ENCODE measurements around the gene PTGR3. TPM values are rescaled to one million over a fixed set of nuclear protein-coding genes. Genes with fewer than 3 reads are reported as not detected.

Gene PTGR3, protein sequence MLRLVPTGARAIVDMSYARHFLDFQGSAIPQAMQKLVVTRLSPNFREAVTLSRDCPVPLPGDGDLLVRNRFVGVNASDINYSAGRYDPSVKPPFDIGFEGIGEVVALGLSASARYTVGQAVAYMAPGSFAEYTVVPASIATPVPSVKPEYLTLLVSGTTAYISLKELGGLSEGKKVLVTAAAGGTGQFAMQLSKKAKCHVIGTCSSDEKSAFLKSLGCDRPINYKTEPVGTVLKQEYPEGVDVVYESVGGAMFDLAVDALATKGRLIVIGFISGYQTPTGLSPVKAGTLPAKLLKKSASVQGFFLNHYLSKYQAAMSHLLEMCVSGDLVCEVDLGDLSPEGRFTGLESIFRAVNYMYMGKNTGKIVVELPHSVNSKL
- total RNA-seq (2014; rRNA removed; shearing (Covaris generic)) (1.8 and 3.0 TPM in 2 replicates), total RNA-seq (2022) (14.9 and 16.6 TPM in 2 replicates), Bru-seq, nascent RNA (percentile 57 among the genes with signal in this experiment), BruChase-seq, experiment 1, labeled RNA remaining after a 6-hour chase (percentile 57 among the genes with signal in this experiment), BruChase-seq, experiment 2, labeled RNA remaining after a 2-hour chase (percentile 74 among the genes with signal in this experiment)
- long read RNA-seq, full-length matches to known transcripts, result 10 of 23 reads
- long read RNA-seq, partial matches to known transcripts, result 0 of 23 reads
- long read RNA-seq, other reads (novel, unspliced or antisense), result 13 of 23 reads

GRCh38 chr18:75209129-75209950 lies at the start of gene PTGR3:
TSS of gene PTGR3 (minus strand) at chr18:75209139. CDS start at chr18:75209058, 81 bp downstream.
- BruUV-seq (replicated peaks), result no TSS peak
- Histone ChIP-seq H3K79me2 (ENCODE audit: insufficient read depth, low read depth, low read length) (no peaks in the 10 kb centered on the region), H3K4me2 (ENCODE audit: low read length) (peak within 1 kb of the TSS; percentile 93), H3K9me2 (ENCODE audit: insufficient read depth, low read length) (no peaks in the 10 kb centered on the region), H2AFZ (ENCODE audit: low read length) (peak within 1 kb of the TSS; percentile 88; the same call in 1 of the 2 replicates), H3K4me1 (ENCODE audit: insufficient read depth, low read length, poor library complexity, severe bottlenecking) (peaks cover 13% of the 10 kb centered on the region), H3K9me3 (ENCODE audit: low read length) (no peaks in the 10 kb centered on the region), H3K36me3 (ENCODE audit: insufficient read depth, low read length) (no peaks in the 10 kb centered on the region), H3K27ac (ENCODE audit: low read depth, low read length, poor library complexity, severe bottlenecking) (peak within 1 kb of the TSS; percentile 74), H4K20me1 (ENCODE audit: insufficient read depth, low read length) (no peaks in the 10 kb centered on the region; the same call in 1 of the 2 replicates), H3K4me3 (ENCODE audit: low read depth, low read length, poor library complexity, severe bottlenecking) (peak within 1 kb of the TSS; percentile 86)
- ChIA-PET POLR2A (no interaction called here), CTCF (ENCODE audit: unreplicated experiment) (no interaction called here)
- intact Hi-C loops (cut with micrococcal nuclease; ENCODE audit: unreplicated experiment), result loop anchor here (5.0 kb wide), 1 partner anchor 612 kb away; the partner anchor contains the start of gene ZNF407
- DNase-seq (ENCODE audit: low spot score), result peak; percentile 70
- no peak for TF ChIP-seq EZH2phosphoT487 (IDR thresholded peaks at IDR 0.05; ENCODE audit: borderline replicate concordance, low read depth, low read length)

DNA sequence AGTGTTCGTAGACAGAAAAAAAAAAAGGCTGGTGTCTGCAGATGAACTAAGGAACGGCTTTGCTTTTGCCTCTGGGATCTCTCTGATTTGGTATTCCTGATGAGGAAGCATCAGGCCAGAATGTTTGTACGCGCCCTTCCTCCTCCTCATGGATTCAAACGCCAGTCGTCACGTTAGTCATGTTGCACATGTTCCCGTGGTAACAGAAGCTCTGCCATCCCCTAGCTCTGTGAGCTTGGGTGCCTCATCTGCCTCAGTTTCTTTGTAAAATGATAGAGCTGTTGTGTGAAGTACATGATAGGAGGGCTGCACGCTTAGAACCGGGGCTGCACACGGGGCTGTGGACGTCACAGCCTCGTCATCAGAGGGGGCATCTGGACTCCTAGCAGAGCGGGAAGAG lies 48.7 kb upstream of the PTGR3 start:
- BruUV-seq (replicated peaks), result no TSS peak
- Histone ChIP-seq H3K4me1 (ENCODE audit: insufficient read depth, low read length, poor library complexity, severe bottlenecking) (no peaks in the 10 kb centered on the region), H3K9me2 (ENCODE audit: insufficient read depth, low read length) (no peaks in the 10 kb centered on the region), H2AFZ (ENCODE audit: low read length) (no peak overlapping the region), H3K79me2 (ENCODE audit: insufficient read depth, low read depth, low read length) (no peaks in the 10 kb centered on the region), H3K4me3 (ENCODE audit: low read depth, low read length, poor library complexity, severe bottlenecking) (no peak overlapping the region), H3K4me2 (ENCODE audit: low read length) (no peak overlapping the region), H3K36me3 (ENCODE audit: insufficient read depth, low read length) (no peaks in the 10 kb centered on the region), H3K9me3 (ENCODE audit: low read length) (no peaks in the 10 kb centered on the region), H4K20me1 (ENCODE audit: insufficient read depth, low read length) (no peaks in the 10 kb centered on the region), H3K27ac (ENCODE audit: low read depth, low read length, poor library complexity, severe bottlenecking) (no peak overlapping the region)
- intact Hi-C loops (cut with micrococcal nuclease; ENCODE audit: unreplicated experiment), result no loop called here
- no peak for TF ChIP-seq EZH2phosphoT487 (IDR thresholded peaks at IDR 0.05; ENCODE audit: borderline replicate concordance, low read depth, low read length)
- TF ChIP-seq, protein P1, sequence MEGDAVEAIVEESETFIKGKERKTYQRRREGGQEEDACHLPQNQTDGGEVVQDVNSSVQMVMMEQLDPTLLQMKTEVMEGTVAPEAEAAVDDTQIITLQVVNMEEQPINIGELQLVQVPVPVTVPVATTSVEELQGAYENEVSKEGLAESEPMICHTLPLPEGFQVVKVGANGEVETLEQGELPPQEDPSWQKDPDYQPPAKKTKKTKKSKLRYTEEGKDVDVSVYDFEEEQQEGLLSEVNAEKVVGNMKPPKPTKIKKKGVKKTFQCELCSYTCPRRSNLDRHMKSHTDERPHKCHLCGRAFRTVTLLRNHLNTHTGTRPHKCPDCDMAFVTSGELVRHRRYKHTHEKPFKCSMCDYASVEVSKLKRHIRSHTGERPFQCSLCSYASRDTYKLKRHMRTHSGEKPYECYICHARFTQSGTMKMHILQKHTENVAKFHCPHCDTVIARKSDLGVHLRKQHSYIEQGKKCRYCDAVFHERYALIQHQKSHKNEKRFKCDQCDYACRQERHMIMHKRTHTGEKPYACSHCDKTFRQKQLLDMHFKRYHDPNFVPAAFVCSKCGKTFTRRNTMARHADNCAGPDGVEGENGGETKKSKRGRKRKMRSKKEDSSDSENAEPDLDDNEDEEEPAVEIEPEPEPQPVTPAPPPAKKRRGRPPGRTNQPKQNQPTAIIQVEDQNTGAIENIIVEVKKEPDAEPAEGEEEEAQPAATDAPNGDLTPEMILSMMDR (conservative IDR thresholded peaks at IDR 0.05; ENCODE audit: low read length), result no peak
- DNase-seq (ENCODE audit: low spot score), result no peak
- ChIA-PET CTCF (ENCODE audit: unreplicated experiment) (no interaction called here), POLR2A (no interaction called here)

DNA sequence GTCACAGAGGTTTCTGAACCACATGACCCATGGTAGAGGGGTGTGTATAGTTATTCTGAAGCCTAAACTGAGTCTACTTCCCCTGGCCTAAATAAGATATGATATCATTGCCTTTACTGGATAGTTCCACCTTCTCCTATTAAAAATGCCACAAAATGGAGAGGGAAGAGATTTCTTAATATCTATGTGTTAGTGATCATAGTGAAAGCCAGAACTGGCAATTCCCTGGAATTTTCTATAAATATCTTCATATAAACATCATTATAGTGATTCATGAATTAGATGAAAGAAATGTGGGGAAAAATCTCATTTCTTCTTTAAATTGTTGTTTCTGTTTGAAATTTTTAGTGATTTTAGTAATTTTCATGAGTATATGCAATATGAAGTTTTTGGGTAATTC lies 47.4 kb upstream of the PTGR3 start:
- intact Hi-C loops (cut with micrococcal nuclease; ENCODE audit: unreplicated experiment), result no loop called here
- POLR2A ChIA-PET, result no interaction called here

More for the DNA sequence above, 47.4 kb upstream of the PTGR3 start:
- Histone ChIP-seq H3K27ac (ENCODE audit: low read depth, low read length, poor library complexity, severe bottlenecking) (no peak overlapping the region), H3K4me3 (ENCODE audit: low read depth, low read length, poor library complexity, severe bottlenecking) (no peak overlapping the region), H3K36me3 (ENCODE audit: insufficient read depth, low read length) (no peaks in the 10 kb centered on the region), H3K9me2 (ENCODE audit: insufficient read depth, low read length) (no peaks in the 10 kb centered on the region), H3K9me3 (ENCODE audit: low read length) (no peaks in the 10 kb centered on the region), H3K79me2 (ENCODE audit: insufficient read depth, low read depth, low read length) (no peaks in the 10 kb centered on the region), H4K20me1 (ENCODE audit: insufficient read depth, low read length) (no peaks in the 10 kb centered on the region), H2AFZ (ENCODE audit: low read length) (no peak overlapping the region), H3K4me1 (ENCODE audit: insufficient read depth, low read length, poor library complexity, severe bottlenecking) (no peaks in the 10 kb centered on the region), H3K4me2 (ENCODE audit: low read length) (no peak overlapping the region)
- no TSS peak for BruUV-seq (replicated peaks)
- CTCF ChIA-PET (ENCODE audit: unreplicated experiment), result no interaction called here
- DNase-seq (ENCODE audit: low spot score), result no peak
- TF ChIP-seq, protein P1 (conservative IDR thresholded peaks at IDR 0.05; ENCODE audit: low read length), result no peak
- no peak for TF ChIP-seq EZH2phosphoT487 (IDR thresholded peaks at IDR 0.05; ENCODE audit: borderline replicate concordance, low read depth, low read length)

Data from OCI-LY7 (cell line).